Activated CD4-positive, alpha-beta T cell treated with anti-CD3 and anti-CD28 coated beads for 24 hours (primary cell): ENCODE results near the gene BRMS1.
"Not testable (repeated sequence)": the region's sequence is repeated elsewhere in the genome, so short reads cannot be mapped to it uniquely, and the experiment has no call there.

Experiments
- DNase-seq, 2 donors: peaks; one replicate each; pipeline ENCODE4 v3.0.0-alpha.2; 2020; ENCODE audit warnings: low read depth in 2 of 2

BRMS1 gene, protein sequence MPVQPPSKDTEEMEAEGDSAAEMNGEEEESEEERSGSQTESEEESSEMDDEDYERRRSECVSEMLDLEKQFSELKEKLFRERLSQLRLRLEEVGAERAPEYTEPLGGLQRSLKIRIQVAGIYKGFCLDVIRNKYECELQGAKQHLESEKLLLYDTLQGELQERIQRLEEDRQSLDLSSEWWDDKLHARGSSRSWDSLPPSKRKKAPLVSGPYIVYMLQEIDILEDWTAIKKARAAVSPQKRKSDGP

DNA sequence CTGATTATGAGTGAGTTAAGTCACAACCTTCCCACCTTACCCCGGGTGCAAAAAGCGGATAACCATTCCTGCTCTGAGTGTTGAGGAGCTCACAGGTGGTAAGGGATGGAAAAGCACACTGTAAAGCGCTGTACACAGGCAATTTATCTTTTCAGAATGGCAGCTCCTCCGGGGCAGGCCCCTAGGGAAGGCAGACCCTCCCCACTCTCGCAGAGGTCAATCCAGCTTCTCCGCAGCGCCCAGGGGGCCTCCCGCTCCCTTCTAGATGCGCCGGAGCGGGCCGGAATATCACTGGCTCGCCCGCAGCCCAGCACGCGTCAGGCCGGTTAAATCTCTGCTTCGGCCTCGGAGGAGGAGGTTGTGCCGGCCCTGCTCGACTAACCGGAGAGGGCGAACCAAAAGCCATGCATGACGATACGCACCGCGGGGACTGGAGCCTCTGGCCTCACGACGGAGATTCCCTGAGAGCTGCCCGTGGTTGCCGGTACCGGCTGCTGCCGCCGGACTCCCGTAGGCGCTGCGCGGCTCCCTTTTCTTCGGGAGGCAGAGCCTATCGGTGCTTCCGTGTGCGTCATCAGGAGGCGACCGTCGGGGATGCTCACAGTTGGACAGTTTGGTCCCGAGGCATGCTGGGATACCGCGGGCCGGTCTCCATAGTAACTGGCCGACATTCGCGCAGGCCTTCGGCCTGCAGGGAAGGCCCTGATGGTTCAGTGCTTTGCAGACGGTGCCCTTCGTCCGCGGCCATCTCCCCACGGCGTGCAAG lies at the start of gene BRMS1:
Gene BRMS1, minus strand, starts transcription at position 555 of the 766 bp plus-strand sequence. CDS start 2,870 bp downstream, outside the sequence.
- peak; percentile 86 to 97 for DNase-seq

DNA sequence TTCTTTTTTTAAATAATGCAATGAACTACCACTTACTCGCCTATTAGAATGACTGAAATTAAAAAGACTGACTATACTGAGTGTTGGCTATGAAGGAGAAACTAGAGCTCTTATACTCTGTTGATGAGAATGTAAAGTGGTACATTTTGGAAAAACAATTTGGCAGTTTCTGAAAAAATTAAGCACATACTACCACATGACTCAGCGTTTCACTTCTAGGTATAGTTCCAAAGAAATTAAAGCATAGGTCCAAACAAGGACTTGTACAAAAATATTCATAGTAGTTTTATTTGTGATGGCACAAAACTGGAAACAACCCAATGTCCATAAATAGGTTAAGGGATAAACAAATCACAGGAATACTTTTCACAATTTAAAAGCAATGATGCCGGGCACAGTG lies 49.0 kb upstream of the BRMS1 start:
- no peak for DNase-seq

GRCh38 chr11:66391322-66391721 lies 46.4 kb upstream of the BRMS1 start:
- no peak for DNase-seq

- peak; percentile 52 to 58 for DNase-seq
These were observed 44.0 kb upstream of the BRMS1 start for GRCh38 chr11:66388780-66389386.

- peak; percentile 81 to 83 for DNase-seq
These were observed 41.5 kb upstream of the BRMS1 start for GRCh38 chr11:66386171-66387069.

DNA sequence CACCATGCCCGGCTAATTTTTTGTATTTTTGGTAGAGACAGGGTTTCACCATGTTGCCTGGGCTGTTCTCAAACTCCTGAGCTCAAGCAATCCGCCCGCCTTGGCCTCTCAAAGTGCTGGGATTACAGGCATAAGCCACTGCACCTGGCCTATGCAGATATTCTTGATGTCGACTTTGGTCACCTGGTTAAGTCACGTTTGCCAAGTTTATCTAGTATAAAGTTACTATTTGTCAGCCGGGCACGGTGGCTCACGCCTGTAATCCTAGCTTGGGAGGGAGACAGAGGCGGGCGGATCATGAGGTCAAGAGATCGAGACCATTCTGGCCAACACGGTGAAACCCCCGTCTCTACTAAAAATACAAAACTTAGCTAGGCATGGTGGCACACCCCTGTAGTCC lies 39.4 kb upstream of the BRMS1 start:
- DNase-seq: not testable (repeated sequence)

DNA sequence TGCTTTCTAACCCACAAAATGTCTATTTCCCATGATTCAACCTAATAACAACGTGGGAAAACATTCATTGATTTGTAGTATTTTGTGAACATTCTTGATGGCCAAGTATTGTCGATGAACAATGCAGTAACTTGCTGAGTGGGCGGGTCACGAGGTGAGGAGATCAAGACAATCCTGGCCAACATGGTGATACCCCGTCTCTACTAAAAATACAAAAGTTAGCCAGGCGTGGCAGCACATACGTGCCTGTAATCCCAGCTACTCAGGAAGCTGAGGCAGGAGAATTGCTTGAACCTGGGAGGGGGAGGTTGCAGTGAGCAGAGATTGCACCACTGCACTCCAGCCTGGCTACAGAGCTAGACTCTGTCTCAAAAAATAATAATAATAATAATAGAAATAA lies 35.4 kb upstream of the BRMS1 start:
- DNase-seq: not testable (repeated sequence)

DNA sequence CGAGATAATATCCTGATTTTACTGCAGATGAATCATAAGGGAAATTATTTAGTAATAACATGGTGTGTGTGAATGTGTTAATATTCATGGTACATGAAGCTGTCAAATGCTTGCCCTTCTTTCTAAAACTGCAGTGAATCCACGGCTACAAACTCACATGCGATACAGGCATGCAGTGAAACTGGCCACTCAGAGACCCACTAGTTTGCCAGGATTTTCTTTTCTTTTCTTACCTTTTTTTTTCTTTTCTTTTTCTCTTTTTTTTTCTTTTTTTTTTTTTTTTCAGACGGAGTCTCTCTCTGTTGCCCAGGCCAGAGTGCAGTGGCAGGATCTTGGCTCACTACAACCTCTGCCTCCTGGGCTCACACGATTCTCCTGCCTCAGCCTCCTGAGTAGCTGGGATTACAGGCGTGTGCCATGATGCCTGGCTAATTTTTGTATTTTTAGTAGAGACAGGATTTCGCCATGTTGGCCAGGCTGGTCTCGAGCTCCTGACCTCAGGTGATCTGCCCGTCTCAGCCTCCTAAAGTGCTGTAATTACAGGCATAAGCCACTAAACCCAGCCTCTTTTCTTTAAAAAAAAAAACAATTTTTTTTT lies 28.9 kb upstream of the BRMS1 start:
- not testable (repeated sequence) for DNase-seq

DNA sequence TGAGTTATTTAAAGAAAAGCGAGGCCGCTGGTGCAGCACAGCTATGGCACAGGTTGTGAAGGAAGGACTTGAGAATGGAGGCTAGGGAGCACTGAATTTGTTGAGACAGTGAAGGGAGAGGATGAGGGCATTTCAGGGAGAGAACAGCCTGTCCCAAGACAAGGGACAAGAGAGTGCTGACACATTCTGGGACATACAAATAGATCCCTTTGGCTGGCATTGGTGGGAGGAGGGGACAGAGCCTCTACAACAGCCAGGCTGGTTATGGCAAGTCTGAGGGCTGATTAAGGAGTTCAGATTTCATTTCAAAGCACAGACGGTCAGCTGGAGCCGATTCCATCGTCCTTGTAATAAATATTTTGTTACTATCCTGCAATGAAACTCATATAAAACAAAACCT lies 28.4 kb upstream of the BRMS1 start:
- DNase-seq: no peak

- peak; percentile 65 to 66 for DNase-seq
These were observed 26.9 kb upstream of the BRMS1 start, which contains the start of gene SLC29A2 for GRCh38 chr11:66371627-66372415. SLC29A2 (minus strand) TSS chr11:66371760; CDS start chr11:66371591, 169 bp downstream.

DNA sequence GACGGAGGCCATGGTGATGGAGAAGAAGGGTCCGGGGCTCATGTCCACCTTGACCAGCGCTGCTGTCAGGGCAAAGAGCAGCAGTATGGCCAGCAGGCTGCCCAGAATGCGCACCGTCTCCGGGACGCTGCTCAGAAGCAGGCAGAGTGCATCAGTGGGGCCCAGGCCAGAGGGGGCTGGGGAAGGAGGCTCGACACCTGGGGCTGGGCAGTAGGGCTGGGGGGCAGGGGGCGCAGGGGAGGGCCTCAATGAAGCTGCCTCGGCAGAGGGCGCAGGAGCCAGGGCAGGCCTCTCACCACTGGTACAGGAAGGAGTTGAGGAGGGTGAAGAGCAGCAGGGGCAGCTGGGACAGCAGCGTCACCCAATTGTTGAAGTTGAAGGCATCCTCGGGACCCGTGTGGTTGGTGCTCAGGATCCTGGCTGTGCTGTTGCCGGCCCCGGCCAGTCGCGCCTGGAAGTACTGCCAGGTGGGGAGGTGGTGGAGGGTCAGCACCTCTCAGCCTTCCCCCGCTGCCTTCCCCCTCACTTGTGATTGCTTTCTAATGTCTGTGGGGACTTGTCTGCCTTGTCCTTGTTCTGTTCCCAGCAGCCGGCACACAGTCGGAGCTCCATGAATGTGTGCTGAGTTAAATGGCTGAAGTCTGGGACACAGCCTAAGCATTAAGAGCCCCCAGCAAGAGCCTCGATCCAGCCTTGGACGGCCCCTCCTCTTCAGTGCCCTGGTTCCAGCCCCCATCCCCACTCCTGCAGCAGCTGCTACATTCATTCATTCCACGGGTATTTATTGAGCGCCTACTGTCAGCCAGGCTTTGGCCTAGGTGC lies 24.4 kb upstream of the BRMS1 start:
- no peak for DNase-seq

GRCh38 chr11:66368484-66368883 lies 23.6 kb upstream of the BRMS1 start:
- no peak for DNase-seq

- no peak for DNase-seq
These were observed 22.8 kb upstream of the BRMS1 start for GRCh38 chr11:66367561-66368312.

DNA sequence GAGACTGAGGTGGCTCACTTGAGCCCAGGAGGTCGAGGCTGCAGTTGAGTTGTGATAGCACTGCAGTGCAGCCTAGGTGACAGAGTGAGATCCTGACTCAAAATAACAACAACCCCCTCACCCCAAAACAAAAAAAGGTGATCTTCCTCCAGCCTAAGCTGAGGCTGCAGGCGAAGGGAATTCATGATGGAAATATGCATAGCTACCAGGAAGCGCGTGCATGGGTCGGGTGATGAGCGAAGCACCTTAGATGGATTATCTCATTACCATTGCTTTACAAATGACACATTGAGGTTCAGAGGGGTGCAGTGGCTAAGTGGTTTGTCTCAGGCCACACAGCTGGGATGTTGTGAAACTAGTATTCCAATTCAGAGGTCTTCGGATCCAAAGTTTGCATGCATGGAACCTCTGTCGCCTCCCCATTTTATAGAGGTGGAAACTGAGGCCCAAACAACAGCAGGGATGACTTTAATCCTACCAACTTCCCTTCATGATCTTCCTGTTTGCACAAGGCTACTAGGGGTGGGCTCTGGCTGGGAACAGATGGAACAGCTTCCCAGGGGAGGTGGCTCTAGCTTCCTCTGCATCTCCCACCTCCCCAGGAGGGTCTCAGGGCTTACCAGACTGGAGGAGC lies 22.1 kb upstream of the BRMS1 start:
- DNase-seq: no peak

DNA sequence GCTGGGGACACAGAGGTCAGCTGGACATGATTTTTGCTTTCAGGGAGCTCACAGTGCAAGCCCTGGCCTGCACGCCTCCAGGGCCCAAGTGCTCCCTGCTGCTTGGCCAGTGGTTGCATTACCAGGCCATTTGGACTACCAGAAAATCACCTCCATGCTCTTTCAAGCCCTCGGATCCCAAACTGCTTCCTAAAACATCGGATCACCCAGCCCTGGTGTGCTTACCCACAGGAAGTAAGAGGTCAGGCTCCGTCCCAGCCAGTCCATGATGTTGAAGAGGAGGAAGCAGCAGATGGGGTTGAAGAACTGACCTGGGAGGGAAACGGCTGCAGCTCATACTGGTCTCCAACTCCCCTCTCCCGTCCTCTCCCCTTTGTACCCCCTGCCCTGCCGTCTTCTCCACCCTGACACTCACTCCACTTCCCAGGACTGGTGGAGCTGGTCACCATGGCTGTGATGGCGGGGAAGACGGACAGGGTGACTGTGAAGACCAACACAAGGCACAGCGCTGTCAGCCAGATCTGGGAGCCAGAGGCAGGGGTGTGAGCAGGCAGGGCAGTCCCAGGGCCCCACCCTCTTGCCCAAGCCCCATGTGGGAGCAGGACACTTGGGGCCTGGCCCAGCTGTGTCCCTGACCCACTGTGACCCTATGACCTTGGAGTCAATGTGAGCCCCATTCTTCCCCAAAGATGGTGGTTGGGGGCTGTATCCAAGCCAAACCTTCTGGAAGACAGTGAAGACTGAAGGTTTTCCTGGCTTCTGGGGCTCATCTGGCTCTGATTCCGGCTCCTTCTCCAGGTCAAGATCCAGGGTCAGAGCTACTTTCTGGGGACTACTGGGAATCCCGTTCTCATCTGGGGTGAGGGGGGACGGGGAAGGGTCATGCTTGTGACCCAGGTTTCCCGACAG lies 21.1 kb upstream of the BRMS1 start:
- no peak for DNase-seq

GRCh38 chr11:66365166-66365565 lies 20.3 kb upstream of the BRMS1 start:
- no peak for DNase-seq

DNA sequence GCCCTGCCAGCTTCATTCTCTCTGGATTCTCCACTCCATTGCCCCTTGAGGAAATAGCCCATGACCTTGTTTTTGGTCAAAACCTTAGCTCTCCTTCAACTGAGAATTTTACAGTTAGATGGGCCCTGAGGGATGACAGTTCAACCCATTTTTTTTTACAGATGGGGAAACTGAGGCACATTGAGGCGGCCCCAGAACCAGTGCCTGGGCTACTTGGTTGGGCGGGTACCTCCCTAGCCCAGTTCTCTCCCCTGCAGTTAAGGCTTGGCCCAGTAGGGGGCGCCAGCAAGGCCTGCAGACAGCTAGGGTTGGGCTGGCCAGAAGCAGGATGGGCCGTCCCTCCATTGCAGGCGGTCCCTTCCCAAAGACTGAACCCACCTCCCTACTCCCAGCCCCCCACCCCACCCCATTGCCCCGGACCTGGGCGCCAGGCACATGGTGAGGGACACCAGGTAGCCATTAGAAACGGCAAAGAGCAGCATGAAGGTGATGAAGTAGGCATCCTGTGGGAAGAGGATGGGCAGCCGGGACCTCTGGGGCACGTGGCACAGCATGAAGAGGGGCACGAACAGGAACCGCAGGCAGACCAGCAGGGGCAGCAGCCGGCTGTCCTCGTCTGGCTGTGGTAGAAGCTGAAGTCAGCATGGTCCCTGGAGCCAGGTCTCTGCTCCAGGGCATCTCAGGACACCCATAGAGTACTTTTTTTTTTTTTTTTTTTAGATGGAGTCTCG lies 19.1 kb upstream of the BRMS1 start:
- peak; percentile 70 to 74 for DNase-seq
